Measurements from ENCODE around the gene PSMD9.
"Not testable (repeated sequence)": the region's sequence is repeated elsewhere in the genome, so short reads cannot be mapped to it uniquely, and the experiment has no call there.

The PSMD9 gene

GRCh38 chr12:121888478-121889273 is at the start of gene PSMD9:
PSMD9 (plus strand) TSS chr12:121888790; CDS start chr12:121888857, 67 bp downstream.
- DNase-seq (ENCODE audit: low read depth in 2 of 2): peak; percentile 96

GRCh38 chr12:121839106-121839992 is 49.2 kb upstream of the PSMD9 start:
- peak; percentile 99 for DNase-seq (ENCODE audit: low read depth in 2 of 2)

- no peak for DNase-seq (ENCODE audit: low read depth in 2 of 2)
Observed at GRCh38 chr12:121839993-121840761, 48.4 kb upstream of the PSMD9 start.

- DNase-seq (ENCODE audit: low read depth in 2 of 2): no peak
Observed at GRCh38 chr12:121843236-121843982, 45.2 kb upstream of the PSMD9 start.

- DNase-seq (ENCODE audit: low read depth in 2 of 2): no peak
Observed at GRCh38 chr12:121845701-121846100, 42.9 kb upstream of the PSMD9 start.

GRCh38 chr12:121849211-121849610 is 39.4 kb upstream of the PSMD9 start:
- no peak for DNase-seq (ENCODE audit: low read depth in 2 of 2)

- no peak for DNase-seq (ENCODE audit: low read depth in 2 of 2)
Observed at GRCh38 chr12:121849665-121850064, 38.9 kb upstream of the PSMD9 start.

GRCh38 chr12:121852392-121852791 is 36.2 kb upstream of the PSMD9 start:
- DNase-seq (ENCODE audit: low read depth in 2 of 2): not testable (repeated sequence)

GRCh38 chr12:121857322-121858246 is 31.0 kb upstream of the PSMD9 start:
- no peak for DNase-seq (ENCODE audit: low read depth in 2 of 2)

- no peak for DNase-seq (ENCODE audit: low read depth in 2 of 2)
Observed at GRCh38 chr12:121858318-121858661, 30.3 kb upstream of the PSMD9 start.

- no peak for DNase-seq (ENCODE audit: low read depth in 2 of 2)
Observed at GRCh38 chr12:121858662-121859572, 29.7 kb upstream of the PSMD9 start, which contains the start of gene HPD. HPD (minus strand) TSS chr12:121858859; CDS start chr12:121858823, 36 bp downstream.

GRCh38 chr12:121860257-121860656 is 28.3 kb upstream of the PSMD9 start:
- no peak for DNase-seq (ENCODE audit: low read depth in 2 of 2)

GRCh38 chr12:121860699-121861098 is 27.9 kb upstream of the PSMD9 start:
- not testable (repeated sequence) for DNase-seq (ENCODE audit: low read depth in 2 of 2)

- no peak for DNase-seq (ENCODE audit: low read depth in 2 of 2)
Observed at GRCh38 chr12:121861636-121862254, 26.8 kb upstream of the PSMD9 start.

GRCh38 chr12:121866331-121866730 is 22.3 kb upstream of the PSMD9 start:
- no peak for DNase-seq (ENCODE audit: low read depth in 2 of 2)

GRCh38 chr12:121869229-121869628 is 19.4 kb upstream of the PSMD9 start:
- not testable (repeated sequence) for DNase-seq (ENCODE audit: low read depth in 2 of 2)

- no peak for DNase-seq (ENCODE audit: low read depth in 2 of 2)
Observed at GRCh38 chr12:121871467-121871866, 17.1 kb upstream of the PSMD9 start.

GRCh38 chr12:121872546-121873215 is 15.9 kb upstream of the PSMD9 start:
- DNase-seq (ENCODE audit: low read depth in 2 of 2): no peak
